IPS-18c (cell line): Measurements from ENCODE around the gene UGT8.
"Not testable (repeated sequence)": the region's sequence is repeated elsewhere in the genome, so short reads cannot be mapped to it uniquely, and the experiment has no call there.

Experiments
- H3K4me3 ChIP-seq: 2 replicates; pipeline ENCODE4 v1.7.0; 2013; ENCODE audit warnings: low read depth, mild to moderate bottlenecking, low read length, moderate library complexity; ENCODE audit not compliant: insufficient read depth
- H3K9me3 ChIP-seq: one replicate; pipeline ENCODE4 v1.6.1; 2013; ENCODE audit warnings: mild to moderate bottlenecking, low read length, moderate library complexity; ENCODE audit not compliant: control insufficient read depth, insufficient read depth

The UGT8 gene

DNA sequence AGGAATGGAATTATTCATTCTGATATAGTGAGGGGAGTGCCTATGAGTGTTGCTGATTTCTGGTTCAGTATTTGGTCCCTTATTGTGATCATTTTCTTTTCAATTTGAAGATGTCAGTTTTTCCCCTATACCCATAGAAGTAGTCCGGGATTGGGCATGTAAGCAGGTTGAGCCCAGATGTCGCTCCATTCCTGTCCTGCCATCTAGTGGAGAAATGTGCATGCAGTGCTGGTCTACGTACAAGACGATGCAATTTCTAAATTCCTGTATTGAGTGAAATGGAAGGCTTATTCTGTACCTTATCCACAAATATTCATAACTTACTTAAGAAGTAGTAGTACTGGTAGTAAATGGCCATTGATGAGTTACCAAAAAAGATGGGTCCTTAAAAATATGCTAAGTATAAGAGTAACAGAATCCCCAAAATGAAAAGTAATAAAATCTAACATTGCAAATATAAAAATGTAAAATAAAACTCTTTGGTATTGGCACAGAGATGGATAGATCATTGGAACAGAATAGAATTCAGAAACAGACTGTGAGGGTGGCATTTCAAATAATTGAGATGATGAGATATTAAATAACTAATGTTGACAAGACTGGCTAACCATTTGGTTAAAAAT, 60.9 kb downstream of the UGT8 start:
- Histone ChIP-seq H3K4me3 (no peak overlapping the region), H3K9me3 (no peaks in the 10 kb centered on the region)

- no peaks in the 10 kb centered on the region for H3K9me3 ChIP-seq
- H3K4me3 ChIP-seq: no peak overlapping the region
Measured at GRCh38 chr4:114663083-114663482, 64.5 kb downstream of the UGT8 start.

- Histone ChIP-seq H3K4me3 (no peak overlapping the region), H3K9me3 (no peaks in the 10 kb centered on the region)
Measured at GRCh38 chr4:114668577-114668976, 70.0 kb downstream of the UGT8 start.

DNA sequence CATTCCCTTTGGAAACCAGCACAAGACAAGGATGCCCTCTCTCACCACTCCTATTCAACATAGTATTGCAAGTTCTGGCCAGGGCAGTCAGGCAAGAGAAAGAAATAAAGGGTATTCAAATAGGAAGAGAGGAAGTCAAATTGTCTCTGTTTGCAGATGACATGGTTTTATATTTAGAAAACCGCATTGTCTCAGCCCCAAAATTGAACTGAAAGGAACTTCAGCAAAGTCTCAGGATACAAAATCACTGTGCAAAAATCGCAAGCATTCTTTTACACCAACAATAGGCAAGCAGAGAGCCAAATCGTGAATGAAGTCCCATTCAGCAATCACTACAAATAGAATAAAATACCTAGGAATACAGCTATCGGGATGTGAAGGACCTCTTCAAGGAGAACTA, 72.1 kb downstream of the UGT8 start:
- not testable (repeated sequence) for H3K4me3 ChIP-seq, H3K9me3 ChIP-seq

DNA sequence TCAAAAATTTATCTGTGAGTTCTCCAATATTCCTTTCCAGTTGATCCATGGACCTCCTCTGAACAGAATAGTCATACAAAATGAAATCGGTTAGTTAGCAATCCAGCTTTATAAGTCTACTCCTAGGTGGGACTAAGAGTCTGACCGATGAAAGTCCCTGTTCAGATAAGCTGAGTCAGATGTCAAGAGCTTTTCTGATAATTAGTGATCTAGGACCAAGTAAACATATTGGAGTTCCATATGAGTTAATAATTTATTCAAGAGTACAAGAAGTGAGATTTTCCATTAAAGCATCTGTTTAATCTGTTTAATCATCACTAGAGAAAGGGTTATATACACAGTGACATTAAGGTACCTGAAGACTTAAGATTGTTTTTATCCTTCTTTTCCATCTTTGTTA, 74.7 kb downstream of the UGT8 start:
- no peaks in the 10 kb centered on the region for H3K9me3 ChIP-seq
- H3K4me3 ChIP-seq: no peak overlapping the region

DNA sequence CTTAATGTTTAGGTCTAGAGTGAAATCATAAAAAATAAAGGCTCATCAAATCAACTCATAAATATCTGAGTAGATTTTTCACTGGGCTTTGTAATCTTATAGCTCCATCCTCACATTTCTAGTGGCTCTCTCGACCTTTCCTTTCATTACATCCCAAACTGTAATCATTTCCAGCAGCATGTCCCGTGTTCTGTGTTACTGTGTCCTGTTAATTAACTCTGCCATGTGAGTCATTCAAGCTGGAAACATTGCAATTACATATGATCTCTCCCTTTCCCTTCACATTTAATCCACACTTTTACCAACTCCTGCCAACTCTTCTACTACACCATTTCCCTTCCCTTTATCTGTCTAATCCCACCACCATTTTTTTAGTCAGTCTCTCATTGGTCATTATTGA, 75.5 kb downstream of the UGT8 start:
- H3K9me3 ChIP-seq: no peaks in the 10 kb centered on the region
- H3K4me3 ChIP-seq: no peak overlapping the region

GRCh38 chr4:114677346-114677979, 78.9 kb downstream of the UGT8 start:
- Histone ChIP-seq H3K4me3 (no peak overlapping the region), H3K9me3 (no peaks in the 10 kb centered on the region)

DNA sequence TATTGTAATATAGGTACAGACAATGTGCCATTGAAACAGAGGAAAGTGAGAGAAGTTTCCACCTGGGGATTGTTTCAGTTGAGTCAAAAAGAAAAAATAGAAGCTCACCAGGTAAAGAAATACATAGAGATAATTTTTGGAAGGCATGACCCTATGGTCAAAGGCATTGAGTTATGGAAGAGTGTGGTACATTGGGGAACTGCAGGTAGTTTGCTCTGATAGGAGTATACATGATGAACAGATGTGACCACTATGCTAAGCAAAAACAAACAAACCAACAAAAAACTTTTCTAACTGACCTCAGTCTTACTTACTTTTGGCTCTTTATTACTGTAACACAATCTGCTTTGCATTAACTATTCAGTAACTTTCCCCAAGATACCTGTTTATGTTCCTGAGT, 85.9 kb downstream of the UGT8 start:
- Histone ChIP-seq H3K4me3 (no peak overlapping the region), H3K9me3 (no peaks in the 10 kb centered on the region)

GRCh38 chr4:114688059-114688458, 89.5 kb downstream of the UGT8 start:
- Histone ChIP-seq H3K9me3 (no peaks in the 10 kb centered on the region), H3K4me3 (no peak overlapping the region)

- H3K9me3 ChIP-seq: no peaks in the 10 kb centered on the region
- no peak overlapping the region for H3K4me3 ChIP-seq
Measured at GRCh38 chr4:114690571-114690970, 92.0 kb downstream of the UGT8 start.

- H3K9me3 ChIP-seq: no peaks in the 10 kb centered on the region
Measured at GRCh38 chr4:114691865-114692264, 93.3 kb downstream of the UGT8 start.

GRCh38 chr4:114692958-114693357, 94.4 kb downstream of the UGT8 start:
- H3K9me3 ChIP-seq: no peaks in the 10 kb centered on the region
- H3K4me3 ChIP-seq: no peak overlapping the region

More at GRCh38 chr4:114691865-114692264, 93.3 kb downstream of the UGT8 start:
- no peak overlapping the region for H3K4me3 ChIP-seq

DNA sequence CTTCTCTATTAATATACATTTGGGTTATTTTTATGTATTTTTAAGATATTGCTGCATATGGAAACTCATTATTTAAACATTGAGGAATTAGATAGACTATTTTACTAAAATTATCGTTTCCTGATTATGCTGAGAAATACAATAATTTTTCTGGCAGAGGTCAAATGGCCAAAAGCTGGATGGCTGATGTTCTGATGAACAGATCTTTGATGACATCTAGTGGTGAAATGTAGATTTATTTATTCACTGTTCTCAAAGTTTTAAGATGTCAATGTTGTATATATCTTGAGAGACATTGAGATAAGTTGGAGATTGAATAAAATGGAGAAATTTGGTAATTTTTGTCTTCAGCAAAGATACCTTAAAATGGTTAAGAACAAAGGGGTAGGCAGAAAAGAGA, 96.2 kb downstream of the UGT8 start:
- Histone ChIP-seq H3K4me3 (no peak overlapping the region), H3K9me3 (no peaks in the 10 kb centered on the region)

DNA sequence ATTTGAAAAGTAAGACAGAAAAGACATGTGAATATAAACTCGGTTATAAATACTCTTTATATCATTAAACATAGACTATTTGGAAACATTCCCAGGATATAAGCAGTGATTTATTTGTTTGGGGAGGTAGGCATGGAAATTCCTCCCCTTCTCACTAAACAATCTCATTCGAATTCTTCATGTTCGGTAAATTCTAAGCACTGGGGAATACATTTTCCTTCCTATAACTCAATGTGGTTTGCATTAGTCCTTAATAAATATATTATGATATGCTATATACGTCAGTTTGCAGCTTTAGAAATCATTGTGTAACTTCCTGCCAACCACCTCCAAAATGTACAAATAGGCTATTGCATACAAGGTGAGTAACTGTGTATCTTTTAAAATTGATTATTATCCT, 99.6 kb downstream of the UGT8 start:
- Histone ChIP-seq H3K9me3 (no peaks in the 10 kb centered on the region), H3K4me3 (no peak overlapping the region)

GRCh38 chr4:114701491-114701890, 102.9 kb downstream of the UGT8 start:
- Histone ChIP-seq H3K9me3 (no peaks in the 10 kb centered on the region), H3K4me3 (no peak overlapping the region)

GRCh38 chr4:114717432-114717831, 118.8 kb downstream of the UGT8 start:
- H3K4me3 ChIP-seq: no peak overlapping the region
- no peaks in the 10 kb centered on the region for H3K9me3 ChIP-seq

- peaks cover 4% of the 10 kb centered on the region for H3K9me3 ChIP-seq
Measured at GRCh38 chr4:114725066-114725465, 126.5 kb downstream of the UGT8 start.

GRCh38 chr4:114727461-114727860, 128.9 kb downstream of the UGT8 start:
- H3K4me3 ChIP-seq: no peak overlapping the region

More at GRCh38 chr4:114725066-114725465, 126.5 kb downstream of the UGT8 start:
- H3K4me3 ChIP-seq: no peak overlapping the region

More at GRCh38 chr4:114727461-114727860, 128.9 kb downstream of the UGT8 start:
- peaks cover 4% of the 10 kb centered on the region for H3K9me3 ChIP-seq
